Measurements from ENCODE around the gene AP2A2.

DNA sequence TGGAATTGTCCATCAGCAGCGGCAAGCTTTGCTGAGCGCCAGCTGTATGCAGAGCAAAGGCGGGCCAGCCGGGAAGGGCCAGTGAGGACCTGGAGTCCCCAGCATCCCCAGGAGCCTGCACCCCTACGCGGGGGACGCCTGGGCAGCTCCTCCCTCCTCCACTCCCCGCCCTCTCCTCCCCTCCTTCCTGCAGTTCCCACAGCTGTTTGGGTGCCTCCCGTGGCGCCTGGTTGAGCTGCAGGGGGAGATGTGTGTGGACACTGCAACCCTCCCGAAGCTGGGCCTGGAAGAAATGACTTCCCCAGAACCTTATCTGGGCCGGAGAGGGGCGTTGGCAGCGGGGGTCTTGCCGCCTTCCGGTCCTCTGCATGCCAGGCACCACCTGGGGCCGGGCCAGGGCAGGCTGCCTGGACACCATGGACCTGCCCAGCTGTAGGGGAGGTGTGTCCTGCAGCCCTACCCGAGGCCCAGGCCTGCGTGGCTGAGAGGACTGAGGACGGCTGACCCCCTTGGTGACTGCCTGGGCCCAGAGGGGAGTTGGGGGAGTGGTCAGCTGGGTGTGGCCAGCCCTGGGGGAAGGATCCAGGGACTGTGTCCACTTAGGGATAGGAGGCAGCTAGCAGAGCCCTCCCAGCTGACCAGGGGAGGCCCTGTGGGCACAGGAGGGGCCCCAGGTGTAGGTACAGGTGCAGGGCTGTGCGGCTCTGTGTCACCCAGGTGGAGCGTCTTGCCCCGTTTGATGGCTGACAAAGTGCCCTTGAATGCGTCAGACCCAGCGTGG, 127.6 kb downstream of the AP2A2 start:
- TF ChIP-seq, protein P1, sequence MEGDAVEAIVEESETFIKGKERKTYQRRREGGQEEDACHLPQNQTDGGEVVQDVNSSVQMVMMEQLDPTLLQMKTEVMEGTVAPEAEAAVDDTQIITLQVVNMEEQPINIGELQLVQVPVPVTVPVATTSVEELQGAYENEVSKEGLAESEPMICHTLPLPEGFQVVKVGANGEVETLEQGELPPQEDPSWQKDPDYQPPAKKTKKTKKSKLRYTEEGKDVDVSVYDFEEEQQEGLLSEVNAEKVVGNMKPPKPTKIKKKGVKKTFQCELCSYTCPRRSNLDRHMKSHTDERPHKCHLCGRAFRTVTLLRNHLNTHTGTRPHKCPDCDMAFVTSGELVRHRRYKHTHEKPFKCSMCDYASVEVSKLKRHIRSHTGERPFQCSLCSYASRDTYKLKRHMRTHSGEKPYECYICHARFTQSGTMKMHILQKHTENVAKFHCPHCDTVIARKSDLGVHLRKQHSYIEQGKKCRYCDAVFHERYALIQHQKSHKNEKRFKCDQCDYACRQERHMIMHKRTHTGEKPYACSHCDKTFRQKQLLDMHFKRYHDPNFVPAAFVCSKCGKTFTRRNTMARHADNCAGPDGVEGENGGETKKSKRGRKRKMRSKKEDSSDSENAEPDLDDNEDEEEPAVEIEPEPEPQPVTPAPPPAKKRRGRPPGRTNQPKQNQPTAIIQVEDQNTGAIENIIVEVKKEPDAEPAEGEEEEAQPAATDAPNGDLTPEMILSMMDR (IDR thresholded peaks at IDR 0.05), result no peak
- no peak for TF ChIP-seq POLR2A (IDR thresholded peaks at IDR 0.05)

Measured in vagina (tissue), 2 donors.